PC-3 (cell line): Measurements from ENCODE around the gene NOS1. TPM values are rescaled to one million over a fixed set of nuclear protein-coding genes. Genes with fewer than 3 reads are reported as not detected.

Experiments
- ATAC-seq: fragments of 200-7000 bp; cut with Tn5 transposase; 2 replicates; pipeline ENCODE4 v1.9.1; 2020; ENCODE audit warnings: mild to moderate bottlenecking, moderate library complexity
- BruUV-seq: library from RNA; stranded (reverse); fragments of 400-500 nt; replicated peaks from 2 replicates; lab custom pipeline; 2021; lab: Mats Ljungman, UMichigan
- CTCF ChIA-PET: fragments of 300-600 bp; sonication (Branson Sonifier 250); formaldehyde crosslinking; loops from one replicate; lab custom pipeline; 2022; ENCODE audit warnings: antibody characterized with exemption; lab: Charles Lee
- POLR2A ChIA-PET: fragments of 300-600 bp; sonication (Branson Sonifier 250); formaldehyde crosslinking; loops from one replicate; lab custom pipeline; 2022; ENCODE audit warnings: antibody characterized with exemption; ENCODE audit not compliant: unreplicated experiment; lab: Charles Lee
- DNase-seq: peaks from one replicate; pipeline ENCODE4 v3.0.0-alpha.2; 2015
- H2AFZ ChIP-seq: fragments of 300-600 bp; sonication (generic); 2 replicates; pipeline ENCODE4 v1.6.0; 2016; ENCODE audit warnings: antibody characterized with exemption, low read length
- H3F3A ChIP-seq: fragments of 300-600 bp; sonication (generic); one replicate; pipeline ENCODE4 v1.6.0; 2017; ENCODE audit warnings: antibody characterized with exemption, low read length, control low read depth, mild to moderate bottlenecking; ENCODE audit not compliant: unreplicated experiment
- H3K27ac ChIP-seq: fragments of 300-600 bp; sonication (generic); 2 replicates; pipeline ENCODE4 v1.5.1; 2016; ENCODE audit warnings: mild to moderate bottlenecking, low read length
- H3K27me3 ChIP-seq: fragments of 300-600 bp; sonication (generic); 2 replicates; pipeline ENCODE4 v1.6.1; 2016; ENCODE audit warnings: low read length, mixed read lengths
- H3K36me3 ChIP-seq: fragments of 300-600 bp; sonication (generic); 2 replicates; pipeline ENCODE4 v1.6.1; 2016; ENCODE audit warnings: low read depth, mixed run types, low read length, mixed read lengths
- H3K4me1 ChIP-seq: fragments of 300-600 bp; sonication (generic); 2 replicates; pipeline ENCODE4 v1.5.1; 2016; ENCODE audit warnings: low read length; ENCODE audit not compliant: insufficient read depth
- H3K4me2 ChIP-seq: fragments of 300-600 bp; sonication (generic); 2 replicates; pipeline ENCODE4 v1.6.0; 2016; ENCODE audit warnings: low read length
- H3K4me3 ChIP-seq: fragments of 300-600 bp; sonication (generic); 2 replicates; pipeline ENCODE4 v1.5.1; 2016; ENCODE audit warnings: mild to moderate bottlenecking, low read length, mixed read lengths
- H3K79me2 ChIP-seq: fragments of 300-600 bp; sonication (generic); 2 replicates; pipeline ENCODE4 v1.6.1; 2017; ENCODE audit warnings: low read length, mixed read lengths
- H3K9ac ChIP-seq: fragments of 300-600 bp; sonication (generic); 2 replicates; pipeline ENCODE4 v1.6.0; 2016; ENCODE audit warnings: mild to moderate bottlenecking, low read length
- H3K9me2 ChIP-seq: fragments of 300-600 bp; sonication (generic); replicated peaks from 2 replicates; pipeline ENCODE4 v1.6.1; 2016; ENCODE audit warnings: mixed run types, low read length, mixed read lengths
- H3K9me3 ChIP-seq: fragments of 300-600 bp; sonication (generic); 2 replicates; pipeline ENCODE4 v1.6.1; 2016; ENCODE audit warnings: low read length, mixed read lengths
- H4K20me1 ChIP-seq: fragments of 300-600 bp; sonication (generic); 2 replicates; pipeline ENCODE4 v1.6.1; 2016; ENCODE audit warnings: low read length, mixed read lengths
- EZH2 ChIP-seq: fragments of 300-600 bp; sonication (generic); IDR thresholded peaks from one replicate; pipeline ENCODE4 v1.6.1; 2017; ENCODE audit warnings: antibody characterized with exemption, mild to moderate bottlenecking, low read length; ENCODE audit not compliant: unreplicated experiment
- EZH2phosphoT487 ChIP-seq: fragments of 300-600 bp; sonication (generic); IDR thresholded peaks from 2 replicates; pipeline ENCODE4 v1.6.1; 2018; ENCODE audit warnings: mild to moderate bottlenecking, antibody characterized with exemption, low read length, borderline replicate concordance
- intact Hi-C: fragments of 100-400 bp; cut with micrococcal nuclease; formaldehyde crosslinking; loops from 2 replicates; pipeline ENCODE4 v1.9.0; 2023
- total RNA-seq: library from RNA; depleted of rRNA; stranded (reverse); fragments of >200 nt; gene quantifications from 2 replicates; pipeline ENCODE4 v1.2.3, GENCODE V29; 2014
- TF ChIP-seq, protein P1 (sequence below): fragments of 300-600 bp; sonication (generic); conservative IDR thresholded peaks from 2 replicates; pipeline ENCODE4 v1.5.1; 2017; ENCODE audit warnings: antibody characterized with exemption, low read depth, mild to moderate bottlenecking, low read length

Gene NOS1
- total RNA-seq, 1 experiment from 2014 or later = 0.11 TPM

DNA sequence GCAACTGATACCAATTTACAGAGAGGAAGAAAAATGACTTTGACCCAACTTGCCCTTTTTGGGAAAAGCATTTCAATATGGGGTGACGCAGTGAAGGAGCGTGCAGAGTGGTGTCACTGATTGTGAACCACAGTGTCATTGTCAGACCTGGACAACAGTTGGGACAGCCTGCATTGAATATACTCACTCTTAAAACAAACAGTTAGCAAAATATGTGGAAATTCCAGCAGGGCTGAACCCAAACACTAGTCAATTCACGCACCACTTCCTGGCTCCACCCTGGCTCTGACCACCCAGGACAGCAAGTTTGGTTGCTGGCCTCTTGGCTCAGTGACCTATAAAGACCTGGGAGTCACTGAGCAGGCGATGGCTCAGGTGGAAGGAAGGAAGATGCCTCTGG is 61.3 kb downstream of the NOS1 start:
- intact Hi-C loops = no loop called here
- H3K4me2 ChIP-seq = no peak overlapping the region
- no peak overlapping the region for H2AFZ ChIP-seq
- no TSS peak for BruUV-seq
- TF ChIP-seq, protein P1, sequence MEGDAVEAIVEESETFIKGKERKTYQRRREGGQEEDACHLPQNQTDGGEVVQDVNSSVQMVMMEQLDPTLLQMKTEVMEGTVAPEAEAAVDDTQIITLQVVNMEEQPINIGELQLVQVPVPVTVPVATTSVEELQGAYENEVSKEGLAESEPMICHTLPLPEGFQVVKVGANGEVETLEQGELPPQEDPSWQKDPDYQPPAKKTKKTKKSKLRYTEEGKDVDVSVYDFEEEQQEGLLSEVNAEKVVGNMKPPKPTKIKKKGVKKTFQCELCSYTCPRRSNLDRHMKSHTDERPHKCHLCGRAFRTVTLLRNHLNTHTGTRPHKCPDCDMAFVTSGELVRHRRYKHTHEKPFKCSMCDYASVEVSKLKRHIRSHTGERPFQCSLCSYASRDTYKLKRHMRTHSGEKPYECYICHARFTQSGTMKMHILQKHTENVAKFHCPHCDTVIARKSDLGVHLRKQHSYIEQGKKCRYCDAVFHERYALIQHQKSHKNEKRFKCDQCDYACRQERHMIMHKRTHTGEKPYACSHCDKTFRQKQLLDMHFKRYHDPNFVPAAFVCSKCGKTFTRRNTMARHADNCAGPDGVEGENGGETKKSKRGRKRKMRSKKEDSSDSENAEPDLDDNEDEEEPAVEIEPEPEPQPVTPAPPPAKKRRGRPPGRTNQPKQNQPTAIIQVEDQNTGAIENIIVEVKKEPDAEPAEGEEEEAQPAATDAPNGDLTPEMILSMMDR = no peak
- TF ChIP-seq EZH2phosphoT487 (no peak), EZH2 (no peak)
- H3K4me3 ChIP-seq = no peak overlapping the region
- no peaks in the 10 kb centered on the region for H3K36me3 ChIP-seq
- H3K9me3 ChIP-seq = no peaks in the 10 kb centered on the region
- DNase-seq = peak; percentile 33
- no peaks in the 10 kb centered on the region; the same call in 1 of the 2 replicates for H3K27me3 ChIP-seq
- CTCF ChIA-PET = no interaction called here
- no peaks in the 10 kb centered on the region for H3K9me2 ChIP-seq
- H3K9ac ChIP-seq = no peak overlapping the region
- POLR2A ChIA-PET = no interaction called here
- no peaks in the 10 kb centered on the region for H3K79me2 ChIP-seq
- H4K20me1 ChIP-seq = no peaks in the 10 kb centered on the region
- H3F3A ChIP-seq = no peaks in the 10 kb centered on the region
- H3K27ac ChIP-seq = no peak overlapping the region
- ATAC-seq = no peak; the same call in 1 of the 2 replicates
- H3K4me1 ChIP-seq = peaks cover 6% of the 10 kb centered on the region; the same call in 1 of the 2 replicates

DNA sequence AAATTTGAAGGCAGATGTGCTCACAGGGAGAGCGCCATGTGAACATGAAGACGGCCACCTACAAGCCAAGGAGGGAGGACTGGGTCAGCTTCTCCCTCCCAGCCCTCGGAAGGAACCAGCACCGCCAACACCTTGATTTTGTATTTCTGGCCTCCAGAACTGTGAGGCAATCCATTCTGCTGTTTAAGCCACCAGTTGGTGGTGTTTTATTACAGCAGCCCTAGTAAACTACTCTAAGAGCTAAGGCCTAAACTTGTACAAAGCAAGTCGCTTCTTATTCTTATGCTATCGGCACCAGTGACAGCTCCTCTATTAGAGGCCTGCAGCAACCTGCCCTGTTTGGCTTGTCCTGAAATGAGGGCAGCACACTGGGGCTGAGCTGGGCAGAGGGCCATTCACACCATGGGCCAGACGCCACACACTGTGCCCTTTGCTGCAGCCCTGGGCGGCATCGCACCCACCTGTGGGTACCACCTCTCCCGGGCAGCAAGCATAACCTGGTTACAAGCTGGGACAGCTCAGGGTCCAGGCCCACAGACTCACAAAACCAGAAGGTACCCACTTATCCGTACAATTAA is 62.7 kb downstream of the NOS1 start:
- TF ChIP-seq EZH2phosphoT487 = no peak
- Histone ChIP-seq H3K27me3 (peaks cover 5% of the 10 kb centered on the region), H3K79me2 (no peaks in the 10 kb centered on the region), H2AFZ (no peak overlapping the region), H3K9ac (no peak overlapping the region), H3K4me2 (no peak overlapping the region), H4K20me1 (no peaks in the 10 kb centered on the region), H3K9me2 (no peaks in the 10 kb centered on the region), H3K27ac (no peak overlapping the region), H3K4me3 (no peak overlapping the region), H3K9me3 (no peaks in the 10 kb centered on the region), H3K36me3 (no peaks in the 10 kb centered on the region), H3F3A (no peaks in the 10 kb centered on the region), H3K4me1 (peaks cover 6% of the 10 kb centered on the region; the same call in 1 of the 2 replicates)
- no peak for DNase-seq
- ChIA-PET CTCF (no interaction called here), POLR2A (no interaction called here)
- no peak for ATAC-seq
- no TSS peak for BruUV-seq
- intact Hi-C loops = no loop called here

DNA sequence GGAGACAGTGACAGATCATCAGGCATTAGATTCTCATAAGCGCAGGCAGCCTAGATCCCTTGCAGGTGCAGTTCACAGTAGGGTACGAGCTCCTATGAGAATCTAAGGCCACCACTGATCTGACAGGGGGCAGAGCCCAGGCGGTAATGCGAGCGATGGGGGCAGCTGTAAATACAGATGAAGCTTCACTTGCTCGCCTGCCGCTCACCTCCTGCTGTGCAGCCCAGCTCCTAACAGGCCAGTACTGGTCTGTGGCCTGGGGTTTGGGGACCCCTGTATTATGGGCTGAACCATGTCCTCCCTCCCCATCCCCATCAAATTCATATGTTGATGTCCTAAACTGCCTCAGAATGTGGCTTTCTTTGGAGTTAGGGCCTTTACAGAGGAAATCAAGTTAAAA is 63.2 kb downstream of the NOS1 start:
- ChIA-PET CTCF (no interaction called here), POLR2A (no interaction called here)
- Histone ChIP-seq H3K27ac (no peak overlapping the region), H3F3A (no peaks in the 10 kb centered on the region), H3K9me2 (no peaks in the 10 kb centered on the region), H4K20me1 (no peaks in the 10 kb centered on the region), H3K4me3 (no peak overlapping the region), H3K9ac (no peak overlapping the region), H3K4me2 (no peak overlapping the region), H3K79me2 (no peaks in the 10 kb centered on the region), H3K27me3 (peaks cover 5% of the 10 kb centered on the region), H3K4me1 (peaks cover 6% of the 10 kb centered on the region; the same call in 1 of the 2 replicates), H2AFZ (no peak overlapping the region), H3K9me3 (no peaks in the 10 kb centered on the region), H3K36me3 (no peaks in the 10 kb centered on the region)
- BruUV-seq = no TSS peak
- intact Hi-C loops = no loop called here
- TF ChIP-seq EZH2 (no peak), EZH2phosphoT487 (no peak)
- TF ChIP-seq, protein P1 = no peak
- ATAC-seq = no peak
- no peak for DNase-seq
